ENCODE measurements around the gene RPS28.
"Not testable (repeated sequence)": the region's sequence is repeated elsewhere in the genome, so short reads cannot be mapped to it uniquely, and the experiment has no call there.

Gene RPS28

DNA sequence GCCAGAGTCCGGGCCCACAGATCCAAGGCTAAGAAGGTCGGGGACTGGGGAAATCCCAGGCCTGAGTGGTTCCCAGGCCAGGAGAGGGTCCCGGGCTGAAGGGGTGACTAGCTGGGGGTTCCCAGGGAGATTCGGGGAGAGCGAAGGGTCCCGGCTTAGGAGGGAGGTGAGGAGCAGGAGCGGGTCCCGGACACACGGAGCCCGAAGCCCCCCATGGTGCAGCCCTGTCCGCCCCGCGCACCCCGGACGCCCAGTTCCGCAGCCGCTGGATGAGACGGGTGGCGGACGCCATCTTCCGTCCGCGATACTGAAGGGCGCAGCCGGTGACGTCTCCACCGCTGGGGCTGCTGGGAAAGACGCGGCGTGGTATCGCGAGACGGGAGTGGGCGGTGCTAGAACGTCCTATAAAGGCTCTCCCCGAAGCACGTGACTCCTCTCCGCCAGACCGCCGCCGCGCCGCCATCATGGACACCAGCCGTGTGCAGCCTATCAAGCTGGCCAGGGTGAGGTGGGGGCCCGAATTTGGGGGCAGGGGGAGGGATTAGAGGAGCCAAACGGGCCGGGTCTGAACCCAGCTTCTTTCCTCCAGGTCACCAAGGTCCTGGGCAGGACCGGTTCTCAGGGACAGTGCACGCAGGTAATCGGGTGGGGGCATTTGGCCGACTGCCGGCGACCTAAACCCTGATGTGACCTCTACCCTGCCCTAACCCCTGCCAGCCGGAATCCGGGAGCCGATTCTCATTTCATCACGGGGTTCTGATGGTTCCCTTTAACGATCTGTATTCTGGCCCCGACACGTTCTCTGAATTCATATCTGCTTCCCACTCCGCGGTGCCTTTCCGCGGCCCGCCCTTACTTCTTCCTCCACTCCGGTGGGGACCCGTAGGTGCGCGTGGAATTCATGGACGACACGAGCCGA is at the start of gene RPS28, which contains the start of gene NDUFA7:
TSS of gene RPS28 (plus strand) at position 430 of the 919 bp plus-strand sequence. CDS start at position 465, 35 bp downstream.
TSS of gene NDUFA7 (minus strand) at position 309 of the 919 bp plus-strand sequence. CDS start at position 292, 17 bp downstream.
- DNase-seq (ENCODE audit: low read depth in 3 of 3, low spot score in 1 of 3), result peak; percentile 94 to 96 (median 96)

DNA sequence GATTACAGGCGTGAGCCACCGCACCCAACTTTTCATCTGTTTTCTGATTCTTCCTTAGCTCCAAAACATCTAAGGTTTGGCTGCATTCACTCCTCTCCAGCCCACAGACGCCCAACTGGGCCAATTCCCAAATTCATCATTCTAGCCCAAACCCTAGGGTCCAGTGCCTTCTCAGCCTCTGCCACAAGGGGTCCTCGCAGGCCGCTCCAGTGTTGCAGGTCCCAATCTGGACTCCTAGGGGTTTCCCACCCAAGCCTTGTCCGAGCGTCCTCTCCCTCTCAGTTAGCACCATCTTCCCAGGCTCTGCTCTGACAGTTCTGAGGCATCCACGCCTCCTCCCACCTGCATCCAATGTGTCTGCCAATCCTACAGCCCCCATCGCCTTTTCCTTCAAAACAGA is 44.8 kb upstream of the RPS28 start:
- DNase-seq (ENCODE audit: low read depth in 3 of 3, low spot score in 1 of 3), result not testable (repeated sequence)

DNA sequence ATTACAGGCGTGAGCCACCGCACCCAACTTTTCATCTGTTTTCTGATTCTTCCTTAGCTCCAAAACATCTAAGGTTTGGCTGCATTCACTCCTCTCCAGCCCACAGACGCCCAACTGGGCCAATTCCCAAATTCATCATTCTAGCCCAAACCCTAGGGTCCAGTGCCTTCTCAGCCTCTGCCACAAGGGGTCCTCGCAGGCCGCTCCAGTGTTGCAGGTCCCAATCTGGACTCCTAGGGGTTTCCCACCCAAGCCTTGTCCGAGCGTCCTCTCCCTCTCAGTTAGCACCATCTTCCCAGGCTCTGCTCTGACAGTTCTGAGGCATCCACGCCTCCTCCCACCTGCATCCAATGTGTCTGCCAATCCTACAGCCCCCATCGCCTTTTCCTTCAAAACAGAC is 30.0 kb upstream of the RPS28 start:
- DNase-seq (ENCODE audit: low read depth in 3 of 3, low spot score in 1 of 3), result not testable (repeated sequence)

DNA sequence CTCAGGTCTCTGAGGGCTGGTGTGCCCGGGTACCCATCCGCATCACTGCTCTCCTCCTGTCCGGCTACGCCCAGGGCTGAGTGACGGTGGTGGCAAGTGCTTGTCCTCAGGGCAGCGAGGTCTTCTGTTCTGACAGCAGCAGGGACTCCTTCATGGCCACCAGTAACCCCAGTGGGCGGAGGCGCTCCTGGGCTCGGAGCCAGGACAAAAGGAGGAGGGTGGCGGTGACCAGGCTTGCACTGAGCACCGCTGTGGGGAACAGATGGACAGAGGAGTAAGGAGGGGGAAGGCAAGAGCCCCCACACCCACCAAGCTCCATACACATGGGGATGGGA is 19.0 kb upstream of the RPS28 start:
- no peak for DNase-seq (ENCODE audit: low read depth in 3 of 3, low spot score in 1 of 3)

DNA sequence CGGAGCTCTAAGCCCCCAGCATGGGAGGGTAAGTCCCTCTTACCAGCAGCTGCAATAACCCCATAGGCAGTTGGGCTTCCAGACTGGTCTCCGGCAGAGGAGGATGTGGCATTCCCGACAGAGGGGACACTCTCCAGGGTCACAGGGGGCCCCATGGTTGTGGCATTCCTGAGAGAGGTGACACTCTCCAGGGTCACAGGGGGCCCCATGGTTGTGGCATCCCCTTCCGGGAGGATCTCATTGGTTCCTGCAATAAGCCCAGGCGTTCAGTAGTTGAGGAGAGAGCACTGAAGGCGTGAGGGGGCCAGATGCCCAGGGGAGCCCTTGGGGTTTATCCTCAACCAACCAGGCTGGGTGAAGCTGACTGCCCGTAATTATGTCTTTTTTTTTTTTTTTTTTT is 18.6 kb upstream of the RPS28 start:
- no peak for DNase-seq (ENCODE audit: low read depth in 3 of 3, low spot score in 1 of 3)

DNA sequence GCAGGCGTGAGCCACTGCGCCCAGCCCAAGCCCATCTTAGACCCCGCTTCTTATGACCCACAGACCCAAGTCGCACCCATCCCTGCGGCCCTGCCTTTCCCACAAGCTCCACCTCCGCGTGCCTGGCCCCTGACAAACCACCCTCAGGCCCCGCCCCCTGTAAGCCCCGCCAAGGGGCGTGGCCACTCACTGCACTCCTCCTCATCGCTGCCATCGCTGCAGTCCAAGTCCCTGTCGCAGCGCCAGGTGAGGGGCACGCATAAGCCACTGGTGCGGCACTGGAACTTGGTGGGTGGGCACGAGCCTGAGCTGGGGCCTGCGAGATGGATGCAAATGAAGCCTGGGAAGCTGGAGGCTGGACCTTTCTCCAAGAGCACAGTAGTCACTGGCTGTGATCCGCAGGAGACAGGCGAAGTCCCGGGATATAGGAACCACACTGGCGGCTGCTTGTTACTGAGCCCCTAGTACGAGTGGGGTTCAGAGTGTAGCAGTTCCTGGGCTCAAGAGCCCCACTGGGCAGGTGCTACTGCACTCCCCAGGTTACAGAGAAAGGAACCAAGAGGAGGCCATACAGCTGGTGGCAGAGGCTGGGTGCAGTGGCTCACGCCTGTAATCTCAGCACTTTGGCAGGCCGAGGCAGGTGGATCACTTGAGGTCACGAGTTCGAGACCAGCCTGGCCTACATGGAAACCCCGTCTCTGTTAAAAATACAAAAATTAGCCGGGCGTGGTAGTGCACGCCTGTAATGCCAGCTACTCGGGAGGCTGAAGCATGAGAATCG is 16.3 kb upstream of the RPS28 start:
- no peak for DNase-seq (ENCODE audit: low read depth in 3 of 3, low spot score in 1 of 3)

DNA sequence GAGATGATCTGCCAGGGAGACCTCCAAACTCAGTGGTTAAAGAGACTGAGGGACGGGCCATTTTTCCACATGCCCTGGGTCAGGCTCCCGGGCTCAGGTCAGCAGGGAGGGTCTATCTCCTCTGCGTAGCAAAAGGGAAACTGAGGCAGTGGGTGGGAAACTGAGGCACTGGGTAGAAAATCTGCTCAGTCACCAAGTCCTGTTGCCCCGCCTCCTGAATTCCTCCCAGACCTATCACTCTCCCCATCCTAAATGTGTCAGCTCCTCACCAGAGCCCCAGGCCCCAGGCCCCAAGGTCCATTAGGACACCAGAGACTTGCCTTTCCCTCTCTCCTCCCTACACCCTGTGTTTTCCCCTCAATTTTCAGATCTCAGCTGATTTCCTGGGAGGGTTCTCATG is 15.5 kb upstream of the RPS28 start:
- no peak for DNase-seq (ENCODE audit: low read depth in 3 of 3, low spot score in 1 of 3)

DNA sequence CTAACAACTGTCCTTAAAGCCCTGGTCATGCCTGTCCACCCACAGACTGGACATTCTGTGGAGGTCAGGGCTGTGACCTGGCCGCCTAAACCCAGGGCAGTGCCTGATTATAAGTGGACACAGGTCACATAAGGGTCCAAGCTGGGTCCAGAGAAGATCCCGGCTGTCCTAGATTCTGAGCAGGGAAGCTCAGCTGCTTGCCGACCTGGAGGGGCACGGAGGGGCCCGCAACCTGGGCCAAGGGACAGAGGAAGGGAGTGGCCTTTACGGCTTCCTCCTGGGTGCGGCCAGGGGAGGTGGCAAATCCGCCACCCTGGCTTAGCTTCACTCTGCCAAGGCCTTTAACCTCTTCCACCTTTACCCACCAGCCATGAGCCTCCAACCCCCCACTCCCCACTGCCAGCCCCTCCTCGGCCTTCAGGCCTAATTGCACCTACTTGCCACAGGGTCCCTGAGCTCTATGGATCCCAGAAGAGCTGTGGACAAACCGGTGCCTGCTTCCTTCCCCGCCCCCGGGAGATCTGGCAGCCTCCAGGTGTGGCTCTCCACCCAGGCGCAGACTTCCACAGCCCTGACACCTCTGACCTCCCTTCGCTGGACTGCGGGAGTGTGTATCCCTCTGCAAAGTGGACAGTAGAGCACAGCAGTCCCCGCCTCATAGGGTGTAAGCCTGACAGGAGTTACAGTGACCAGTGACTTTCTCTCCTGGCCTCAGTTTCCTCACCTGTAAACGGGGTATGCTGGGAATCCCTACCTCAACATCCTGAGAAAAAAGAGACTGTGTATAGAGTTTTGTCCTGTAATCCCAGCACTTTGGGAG is 14.9 kb upstream of the RPS28 start:
- no peak for DNase-seq (ENCODE audit: low read depth in 3 of 3, low spot score in 1 of 3)

DNA sequence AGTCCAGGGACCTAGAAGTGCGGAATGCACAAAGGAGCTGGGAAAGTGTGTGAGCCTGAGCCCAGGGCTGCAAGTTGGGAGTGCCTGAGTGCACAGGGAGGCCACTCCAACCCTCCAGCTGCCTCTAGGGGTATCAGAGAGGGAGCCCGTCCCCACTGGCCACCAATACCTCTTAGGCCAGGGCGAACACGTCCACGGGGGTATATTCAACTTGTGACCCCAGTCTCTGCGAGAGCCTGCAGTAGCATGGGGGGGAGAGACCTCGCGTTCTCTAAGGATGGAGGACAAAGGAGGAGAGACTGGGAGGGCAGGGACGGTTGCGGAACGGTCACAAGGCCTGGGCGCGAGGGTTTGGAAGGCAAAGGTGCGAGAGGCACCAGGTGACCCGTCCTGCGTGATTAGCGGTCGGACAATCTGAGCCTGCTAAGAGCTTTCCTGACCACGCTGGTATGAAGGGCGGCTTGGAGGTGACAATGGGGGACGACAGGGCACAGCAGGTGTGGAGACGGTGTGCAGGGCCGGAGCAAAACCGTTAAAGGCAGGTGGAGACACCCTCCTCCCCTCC is 13.8 kb upstream of the RPS28 start:
- no peak for DNase-seq (ENCODE audit: low read depth in 3 of 3, low spot score in 1 of 3)

DNA sequence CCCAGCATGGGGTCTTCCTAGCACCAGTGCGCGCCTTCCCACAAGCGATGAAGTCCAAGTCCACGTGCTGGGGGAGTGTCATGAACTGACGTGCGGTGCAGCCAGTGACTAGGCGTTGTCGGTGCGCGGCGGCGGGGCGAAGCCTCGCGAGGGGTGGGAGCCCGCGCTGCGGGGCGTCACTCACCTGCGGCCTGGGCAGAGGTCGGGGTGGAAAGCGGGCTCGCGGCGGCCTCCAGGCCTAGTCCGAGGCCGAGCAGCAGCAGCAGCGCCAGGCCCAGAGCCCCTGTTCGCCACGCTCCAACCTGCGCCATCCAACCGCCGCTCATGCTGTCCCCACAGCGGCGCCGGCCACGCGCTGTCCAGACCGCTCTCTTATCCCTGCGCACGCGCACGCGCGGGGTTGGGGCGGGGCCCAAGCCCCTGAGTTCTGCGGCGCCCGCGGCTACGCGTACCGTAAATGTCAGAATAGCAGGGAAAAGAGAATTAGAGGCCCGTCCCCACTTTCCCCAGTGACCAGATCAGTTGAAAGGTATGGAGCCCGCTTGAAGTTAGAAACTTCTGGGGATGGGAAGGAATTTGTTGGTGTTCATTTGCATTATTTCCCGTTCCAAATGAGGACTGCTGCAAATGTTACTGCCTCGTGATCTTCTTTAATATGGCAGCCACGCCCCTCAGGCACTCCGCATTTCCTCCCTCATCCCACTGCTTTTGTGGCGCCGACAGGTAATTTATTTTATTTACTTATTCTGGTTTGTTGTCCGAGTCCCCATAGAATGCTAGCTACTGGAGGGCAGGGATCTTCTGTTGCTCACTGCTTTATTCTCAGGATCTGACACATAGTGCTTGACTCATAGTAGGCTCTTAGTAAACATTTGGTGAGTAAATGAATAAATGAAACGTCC is 13.1 kb upstream of the RPS28 start, which contains the start of gene CD320:
TSS of gene CD320 (minus strand) at position 394 of the 902 bp plus-strand sequence. CDS start at position 326, 68 bp downstream.
- peak; percentile 59 to 75 (median 61) for DNase-seq (ENCODE audit: low read depth in 3 of 3, low spot score in 1 of 3)

DNA sequence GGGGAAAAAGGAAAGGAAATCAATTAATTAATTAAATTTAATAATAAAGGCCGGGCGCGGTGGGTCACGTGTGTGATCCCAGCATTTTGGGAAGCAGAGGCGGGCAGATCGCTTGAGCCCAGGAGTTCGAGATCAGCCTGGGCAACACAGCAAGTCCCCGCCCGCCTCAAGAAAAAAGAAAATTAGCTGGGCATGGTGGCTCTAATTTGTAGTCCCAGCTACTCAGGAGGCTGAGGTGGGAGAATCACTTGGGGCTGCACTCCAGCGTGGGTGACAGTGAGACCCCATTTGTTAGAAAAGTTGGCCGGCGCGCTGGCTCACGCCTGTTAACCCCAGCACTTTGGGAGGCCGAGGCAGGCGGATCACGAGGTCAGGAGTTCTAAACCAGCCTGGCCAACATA is 12.4 kb upstream of the RPS28 start:
- DNase-seq (ENCODE audit: low read depth in 3 of 3, low spot score in 1 of 3), result no peak

DNA sequence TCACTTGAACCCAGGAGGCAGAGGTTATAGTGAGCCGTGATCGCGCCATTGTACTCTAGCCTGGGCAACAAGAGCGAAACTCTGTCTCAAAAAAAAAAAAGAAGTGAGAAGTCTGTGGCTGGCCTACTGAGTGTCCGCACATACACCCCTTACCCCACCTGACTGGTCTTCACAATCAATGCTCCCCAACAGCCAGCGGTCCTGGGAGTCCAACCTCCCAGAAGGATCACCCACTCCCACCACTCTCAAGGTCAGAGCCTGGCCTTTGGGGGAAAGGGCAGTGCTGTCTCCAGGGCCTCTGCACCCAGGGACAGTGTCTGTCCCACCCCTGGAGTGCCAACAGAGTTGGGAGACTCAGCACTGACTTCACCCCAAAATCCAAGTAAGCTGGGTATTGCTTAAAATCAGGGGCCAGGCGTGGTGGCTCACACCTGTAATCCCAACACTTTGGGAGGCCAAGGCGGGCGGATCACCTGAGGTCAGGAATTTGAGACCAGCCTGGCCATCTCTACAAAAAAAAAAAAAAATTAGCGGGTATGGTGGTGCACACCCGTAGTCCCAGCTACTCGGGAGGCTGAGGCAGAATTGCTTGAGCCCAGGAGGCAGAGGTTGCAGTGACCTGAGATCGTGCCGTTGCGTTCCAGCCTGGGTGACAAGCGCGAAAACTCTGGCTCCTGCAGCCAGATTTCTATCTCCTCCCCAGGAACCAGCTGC is 10.8 kb upstream of the RPS28 start:
- DNase-seq (ENCODE audit: low read depth in 3 of 3, low spot score in 1 of 3), result no peak

DNA sequence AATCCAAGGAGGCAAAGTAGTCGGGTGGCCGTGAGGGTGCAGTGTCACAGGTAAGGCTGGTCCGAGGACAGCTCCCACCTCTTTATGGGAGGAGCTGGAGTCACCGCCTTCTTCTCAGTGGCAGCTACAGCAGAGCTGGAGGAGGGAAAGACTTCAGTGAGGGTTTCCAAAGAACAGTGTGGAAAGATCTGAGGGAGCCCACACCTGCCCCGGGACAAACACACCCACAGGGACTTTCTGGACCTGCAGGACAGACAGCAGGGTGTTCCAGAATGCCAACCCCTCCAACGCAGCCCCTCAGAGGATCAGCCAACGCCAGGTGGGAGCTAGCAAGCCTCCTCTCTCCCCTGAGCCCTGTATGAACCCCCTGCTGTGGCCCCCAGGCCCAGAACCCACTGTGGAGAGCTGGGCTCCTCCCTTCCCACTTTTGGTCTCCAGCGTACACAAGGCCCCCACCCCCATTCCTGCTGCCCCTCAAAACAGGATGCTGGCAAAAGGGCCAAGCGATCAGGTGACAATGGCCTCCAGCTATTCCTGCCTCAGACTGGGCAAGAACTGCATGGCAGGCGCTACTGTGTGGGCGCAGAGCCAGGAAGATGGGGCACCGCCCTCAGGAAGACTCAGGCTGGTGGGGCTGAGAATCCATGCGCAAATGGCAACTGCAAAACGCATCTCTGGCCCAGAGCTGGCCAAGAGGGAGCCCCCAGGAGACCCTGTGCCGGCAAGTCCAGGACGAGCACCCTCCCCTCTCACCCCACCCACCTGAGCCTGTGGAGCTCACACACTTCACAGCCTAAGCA is 9.6 kb upstream of the RPS28 start:
- DNase-seq (ENCODE audit: low read depth in 3 of 3, low spot score in 1 of 3), result no peak

DNA sequence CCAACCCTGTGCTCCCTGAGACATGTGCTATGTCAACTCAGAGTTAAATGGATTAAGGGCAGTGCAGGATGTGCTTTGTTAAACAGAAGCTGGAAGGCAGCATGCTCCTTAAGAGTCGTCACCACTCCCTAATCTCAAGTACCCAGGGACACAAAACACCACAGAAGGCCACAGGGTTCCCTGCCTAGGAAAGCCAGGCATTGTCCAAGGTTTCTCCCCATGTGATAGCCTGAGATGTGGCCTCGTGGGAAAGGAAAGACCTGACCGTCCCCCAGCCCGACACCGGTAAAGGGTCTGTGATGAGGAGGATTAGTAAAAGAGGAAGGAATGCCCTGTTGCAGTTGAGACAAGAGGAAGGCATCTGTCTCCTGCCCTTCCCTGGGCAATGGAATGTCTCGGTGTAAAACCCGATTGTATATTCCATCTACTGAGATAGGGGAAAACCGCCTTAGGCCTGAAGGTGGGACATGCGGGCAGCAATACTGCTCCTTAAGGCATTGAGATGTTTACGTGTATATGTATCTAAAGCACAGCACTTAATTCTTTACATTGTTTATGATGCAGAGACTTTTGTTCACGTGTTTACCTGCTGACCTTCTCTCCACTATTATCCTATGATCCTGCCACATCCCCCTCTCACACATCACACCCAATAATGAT is 6.2 kb upstream of the RPS28 start:
- not testable (repeated sequence) for DNase-seq (ENCODE audit: low read depth in 3 of 3, low spot score in 1 of 3)

DNA sequence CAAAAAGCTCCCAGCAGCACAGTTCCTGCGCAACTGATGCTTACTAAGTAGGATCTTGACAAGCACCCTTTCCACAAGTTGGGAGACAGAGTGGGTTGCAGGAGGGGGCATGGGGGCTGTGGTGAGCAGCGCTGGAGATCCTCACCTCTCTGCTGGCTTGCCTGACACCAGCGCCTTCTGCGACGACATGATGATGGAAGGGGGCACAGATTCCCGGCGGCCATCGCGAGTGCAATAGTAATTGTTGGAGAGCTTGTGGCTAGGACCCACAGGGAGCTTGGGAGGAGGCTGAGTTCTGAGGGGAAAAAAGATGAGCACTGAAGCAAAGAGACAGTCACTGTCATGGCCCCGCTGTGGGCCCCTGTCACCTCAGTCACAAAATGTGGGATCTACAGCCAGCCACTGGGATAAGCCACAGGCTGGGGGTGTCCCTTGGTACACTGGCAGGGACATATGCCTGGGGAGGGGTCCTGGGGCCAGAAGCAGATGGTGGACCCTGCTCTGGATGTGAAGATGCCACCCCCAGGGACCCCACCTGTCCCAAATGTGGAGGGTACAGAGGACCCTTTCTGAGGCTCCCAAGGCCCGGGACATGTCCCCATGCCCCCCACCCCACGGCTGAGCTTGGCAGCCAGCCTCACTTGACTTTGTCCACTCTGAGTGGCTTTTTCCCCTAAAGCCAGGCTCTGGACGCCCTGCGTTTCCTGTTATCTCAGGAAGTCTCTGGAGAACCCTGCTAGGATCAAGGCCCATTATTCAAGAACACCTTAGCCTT is 4.8 kb upstream of the RPS28 start:
- DNase-seq (ENCODE audit: low read depth in 3 of 3, low spot score in 1 of 3), result no peak

DNA sequence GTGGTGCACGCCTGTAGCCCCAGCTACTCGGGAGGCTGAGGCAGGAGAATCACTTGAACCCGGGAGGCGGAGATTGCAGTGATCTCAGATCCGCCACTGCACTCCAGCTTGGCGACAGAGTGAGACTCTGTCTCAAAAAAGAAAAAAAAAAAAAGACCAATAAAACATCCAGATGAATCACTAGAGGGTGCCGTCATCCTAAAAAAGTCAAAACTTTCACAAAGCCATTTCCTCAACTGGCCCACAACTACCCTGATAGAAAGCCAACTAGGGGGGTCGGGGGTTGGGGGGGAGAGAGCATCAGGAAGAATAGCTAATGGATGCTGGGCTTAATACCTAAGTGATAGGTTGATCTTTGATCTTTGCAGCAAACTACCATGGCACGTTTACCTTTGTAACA is 2.5 kb upstream of the RPS28 start:
- DNase-seq (ENCODE audit: low read depth in 3 of 3, low spot score in 1 of 3), result not testable (repeated sequence)
